Activated B cell treated with CpG ODN at 0.5 μM for 24 hours (primary cell): ENCODE data around the gene SPECC1L. TPM values are rescaled to one million over a fixed set of nuclear protein-coding genes. Genes with fewer than 3 reads are reported as not detected.

ENCODE experiments used
- ATAC-seq: fragments of 200-7000 bp; cut with Tn5 transposase; one replicate; pipeline ENCODE4 v1.10.0; 2021; ENCODE audit warnings: low read depth, mild to moderate bottlenecking, moderate library complexity
- CTCF ChIA-PET: fragments of 350-600 bp; sonication (Branson Sonifier 250); formaldehyde crosslinking; loops from one replicate; lab custom pipeline; 2021; ENCODE audit warnings: antibody characterized with exemption; lab: Charles Lee
- POLR2A ChIA-PET: fragments of 350-600 bp; sonication (Branson Sonifier 250); formaldehyde crosslinking; loops from one replicate; lab custom pipeline; 2021; ENCODE audit warnings: antibody characterized with exemption; lab: Charles Lee
- DNase-seq: peaks from one replicate; pipeline ENCODE4 v3.0.0; 2022
- H3K27ac Mint-ChIP-seq: one replicate; pipeline ENCODE4 v1.8.0; 2020; ENCODE audit warnings: mixed read lengths
- H3K27me3 Mint-ChIP-seq: one replicate; pipeline ENCODE4 v1.8.0; 2021; ENCODE audit warnings: mixed read lengths
- H3K36me3 Mint-ChIP-seq: one replicate; pipeline ENCODE4 v1.8.0; 2021; ENCODE audit warnings: low read depth, mixed read lengths
- H3K4me1 Mint-ChIP-seq: one replicate; pipeline ENCODE4 v1.8.0; 2021; ENCODE audit warnings: mixed read lengths
- H3K4me3 Mint-ChIP-seq: one replicate; pipeline ENCODE4 v1.8.0; 2020; ENCODE audit warnings: mild to moderate bottlenecking, mixed read lengths
- H3K9me3 Mint-ChIP-seq: one replicate; pipeline ENCODE4 v1.8.0; 2020; ENCODE audit warnings: mixed read lengths
- CTCF ChIP-seq: fragments of 200-600 bp; IDR thresholded peaks from one replicate; pipeline ENCODE4 v1.8.0; 2022; ENCODE audit warnings: antibody characterized with exemption, mild to moderate bottlenecking
- intact Hi-C: fragments of 100-400 bp; cut with micrococcal nuclease; formaldehyde crosslinking; loops from one replicate; pipeline ENCODE4 v1.15.1; 2024
- total RNA-seq: library from RNA; stranded (reverse); gene quantifications from 2 replicates; pipeline ENCODE4 v1.2.3, GENCODE V29; 2022

SPECC1L gene
- total RNA-seq, 1 donor from 2014 or later: 59.0 TPM

DNA sequence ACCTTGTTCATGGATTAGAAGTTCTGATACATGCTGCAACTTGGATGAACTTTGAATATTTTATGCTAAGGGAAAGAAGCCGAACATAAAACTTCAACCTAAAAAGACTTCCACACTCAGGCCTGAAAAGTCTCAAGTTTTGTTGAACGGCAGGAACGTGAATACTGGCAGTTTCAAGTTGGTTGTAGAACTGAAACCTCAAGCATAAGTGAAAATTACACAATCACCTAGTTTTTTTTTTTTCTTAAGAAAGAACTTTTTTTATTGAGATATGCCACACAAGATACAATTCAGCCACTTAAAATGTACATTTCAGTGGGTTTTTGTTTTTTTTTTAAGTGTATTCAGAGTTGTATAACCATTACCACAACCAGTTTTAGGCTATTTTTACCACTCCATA, 106.0 kb downstream of the SPECC1L start:
- intact Hi-C loops: no loop called here
- Mint-ChIP-seq H3K27me3 (no peaks in the 10 kb centered on the region), H3K9me3 (no peaks in the 10 kb centered on the region), H3K36me3 (peaks cover 80% of the 10 kb centered on the region), H3K4me3 (no peak overlapping the region), H3K4me1 (no peaks in the 10 kb centered on the region), H3K27ac (no peak overlapping the region)
- DNase-seq: no peak
- no peak for TF ChIP-seq CTCF
- ChIA-PET POLR2A (no interaction called here), CTCF (no interaction called here)
- ATAC-seq: no peak

GRCh38 chr22:24379536-24379935, 108.9 kb downstream of the SPECC1L start:
- Mint-ChIP-seq H3K27me3 (no peaks in the 10 kb centered on the region), H3K4me3 (no peak overlapping the region)

DNA sequence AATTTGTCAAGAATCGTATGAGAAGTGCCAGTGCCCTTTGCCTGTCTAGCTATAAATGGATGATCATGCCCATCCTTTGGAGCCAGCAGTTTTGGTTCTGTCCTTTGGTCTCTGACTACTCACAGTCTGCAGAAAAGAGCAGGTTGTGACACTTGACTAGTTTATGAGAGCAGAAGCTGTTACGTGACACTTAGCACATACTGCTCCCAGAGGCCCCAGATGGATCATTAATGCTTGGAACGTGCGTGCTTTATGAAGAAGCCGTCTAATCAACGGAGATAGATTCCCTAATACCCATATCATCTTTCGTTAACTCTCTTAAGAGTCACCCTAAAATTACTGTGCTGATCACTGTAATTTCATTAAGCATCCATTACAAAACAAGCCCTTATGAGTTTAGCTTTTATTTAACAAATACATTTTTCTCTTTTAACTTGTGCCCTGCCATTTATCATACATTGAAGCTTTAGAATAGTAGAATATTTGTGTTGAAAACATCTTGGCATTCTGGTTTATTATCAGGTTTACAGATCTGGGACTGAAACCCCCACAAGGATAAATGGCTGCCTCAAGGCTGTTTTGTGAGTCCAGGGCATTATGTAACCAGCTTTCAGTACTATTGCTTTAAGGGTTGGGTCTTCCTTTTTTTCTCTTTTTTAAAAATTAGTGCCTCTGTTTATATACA, 109.7 kb downstream of the SPECC1L start:
- ChIA-PET CTCF (no interaction called here), POLR2A (no interaction called here)
- no peaks in the 10 kb centered on the region for H3K4me1 Mint-ChIP-seq
- H3K27ac Mint-ChIP-seq: no peak overlapping the region
- DNase-seq: no peak
- H3K36me3 Mint-ChIP-seq: peaks cover 53% of the 10 kb centered on the region
- intact Hi-C loops: no loop called here
- H3K4me3 Mint-ChIP-seq: no peak overlapping the region
- no peak for TF ChIP-seq CTCF
- H3K9me3 Mint-ChIP-seq: no peaks in the 10 kb centered on the region
- no peak for ATAC-seq
- H3K27me3 Mint-ChIP-seq: no peaks in the 10 kb centered on the region

More at GRCh38 chr22:24379536-24379935, 108.9 kb downstream of the SPECC1L start:
- TF ChIP-seq CTCF: no peak
- POLR2A ChIA-PET: no interaction called here
- no peaks in the 10 kb centered on the region for H3K4me1 Mint-ChIP-seq
- peaks cover 57% of the 10 kb centered on the region for H3K36me3 Mint-ChIP-seq
- CTCF ChIA-PET: no interaction called here
- intact Hi-C loops: no loop called here
- ATAC-seq (no peak), DNase-seq (no peak)
- H3K27ac Mint-ChIP-seq: no peak overlapping the region
- H3K9me3 Mint-ChIP-seq: no peaks in the 10 kb centered on the region

- intact Hi-C loops: no loop called here
- Mint-ChIP-seq H3K4me3 (no peak overlapping the region), H3K27ac (no peak overlapping the region), H3K27me3 (no peaks in the 10 kb centered on the region), H3K4me1 (no peaks in the 10 kb centered on the region), H3K36me3 (peaks cover 53% of the 10 kb centered on the region), H3K9me3 (no peaks in the 10 kb centered on the region)
- ChIA-PET POLR2A (no interaction called here), CTCF (no interaction called here)
- DNase-seq (no peak), ATAC-seq (no peak)
- TF ChIP-seq CTCF: no peak
Measured at GRCh38 chr22:24380905-24381230, 110.2 kb downstream of the SPECC1L start.

DNA sequence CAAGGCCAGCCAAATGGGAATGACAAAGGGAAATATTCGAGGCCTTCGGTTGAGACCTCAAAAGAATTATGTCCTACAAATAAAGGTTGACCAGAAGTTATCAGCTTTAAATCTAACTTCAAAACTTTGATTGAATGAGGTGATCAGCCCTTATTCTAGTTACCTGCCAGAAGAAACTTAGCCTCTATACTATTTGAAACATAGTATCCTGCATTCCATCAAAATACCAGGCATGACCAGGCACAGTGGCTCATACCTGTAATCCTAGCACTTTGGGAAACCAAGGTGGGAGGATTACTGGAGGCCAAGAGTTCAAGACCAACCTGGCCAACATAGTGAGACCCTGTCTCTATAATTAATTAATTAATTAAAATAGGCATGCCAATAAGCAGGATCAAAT, 112.4 kb downstream of the SPECC1L start:
- ChIA-PET POLR2A (interaction anchor here (0.8 kb wide), 1 partner anchor 669 kb away, joined by 7 read pairs; no protein-coding TSS in a partner anchor), CTCF (interaction anchor here (1.0 kb wide), 1 partner anchor 143 kb away, joined by 3 read pairs; no protein-coding TSS in a partner anchor)
- DNase-seq (no peak), ATAC-seq (no peak)
- peaks cover 38% of the 10 kb centered on the region for H3K36me3 Mint-ChIP-seq
- H3K4me1 Mint-ChIP-seq: no peaks in the 10 kb centered on the region
- H3K9me3 Mint-ChIP-seq: no peaks in the 10 kb centered on the region
- TF ChIP-seq CTCF: no peak
- H3K27me3 Mint-ChIP-seq: no peaks in the 10 kb centered on the region
- no peak overlapping the region for H3K4me3 Mint-ChIP-seq
- intact Hi-C loops: no loop called here
- no peak overlapping the region for H3K27ac Mint-ChIP-seq
